Thyroid gland (tissue), 4 donors: ENCODE measurements around the gene ONECUT2. TPM values are rescaled to one million over a fixed set of nuclear protein-coding genes. Genes with fewer than 3 reads are reported as not detected.

Source experiments
- DNase-seq, 2 donors: peaks; one replicate each; pipeline ENCODE4 v3.0.0-alpha.2; 2019
- H3K27ac ChIP-seq, 3 donors: fragments of 200-600 bp; sonication (generic); 1 replicate in 2 of 3; 2 replicates in 1 of 3; pipeline ENCODE4 v1.5.1; 2016 to 2019; ENCODE audit warnings: mild to moderate bottlenecking in 1 of 3, moderate library complexity in 1 of 3
- H3K27me3 ChIP-seq: fragments of 200-600 bp; sonication (generic); one replicate; pipeline ENCODE4 v1.5.1; 2019
- H3K36me3 ChIP-seq, 2 donors: fragments of 200-600 bp; sonication (generic); one replicate each; pipeline ENCODE4 v1.5.1; 2016 to 2019
- H3K4me1 ChIP-seq, 2 donors: fragments of 200-600 bp; sonication (generic); one replicate each; pipeline ENCODE4 v1.5.1; 2017 to 2019
- H3K4me3 ChIP-seq, 3 donors: fragments of 200-600 bp; sonication (generic); replicated peaks in 1 of 3; 1 replicate in 2 of 3; 2 replicates in 1 of 3; pipeline ENCODE4 v1.5.1; 2016; ENCODE audit warnings: mild to moderate bottlenecking in 1 of 3
- H3K9me3 ChIP-seq: fragments of 200-600 bp; sonication (generic); one replicate; pipeline ENCODE4 v1.5.1; 2017
- CTCF ChIP-seq, 6 experiments: fragments of 200-600 bp in 3 of 6; fragments of 450-650 bp in 3 of 6; sonication (generic) in 3 of 6; IDR thresholded peaks; one replicate each; pipeline ENCODE4 v1.5.1; 2016 to 2019; ENCODE audit warnings: antibody characterized with exemption in 6 of 6, mild to moderate bottlenecking in 2 of 6, inconsistent platforms in 1 of 6, moderate library complexity in 1 of 6
- POLR2A ChIP-seq, 2 donors: fragments of 450-650 bp; IDR thresholded peaks; one replicate each; pipeline ENCODE4 v1.6.1; 2017; ENCODE audit warnings: antibody characterized with exemption in 2 of 2, mild to moderate bottlenecking in 2 of 2, moderate library complexity in 1 of 2
- WGBS, 2 donors: methylation state at CpG; one replicate each; pipeline ENCODE4 v1.1.5; 2017; 5-methylcytosine and 5-hydroxymethylcytosine counted together
- intact Hi-C: fragments of 100-400 bp; cut with DNase I; formaldehyde crosslinking; loops from one replicate; pipeline ENCODE4 v1.15.1; 2023
- total RNA-seq, 4 donors: library from RNA; depleted of rRNA; stranded (reverse); fragments of >200 nt; gene quantifications; one replicate each; pipeline ENCODE4 v1.2.3, GENCODE V29; 2016

Gene ONECUT2
- total RNA-seq, 4 donors from 2014 or later: under 0.01 to 0.38 (median 0.13) TPM

DNA sequence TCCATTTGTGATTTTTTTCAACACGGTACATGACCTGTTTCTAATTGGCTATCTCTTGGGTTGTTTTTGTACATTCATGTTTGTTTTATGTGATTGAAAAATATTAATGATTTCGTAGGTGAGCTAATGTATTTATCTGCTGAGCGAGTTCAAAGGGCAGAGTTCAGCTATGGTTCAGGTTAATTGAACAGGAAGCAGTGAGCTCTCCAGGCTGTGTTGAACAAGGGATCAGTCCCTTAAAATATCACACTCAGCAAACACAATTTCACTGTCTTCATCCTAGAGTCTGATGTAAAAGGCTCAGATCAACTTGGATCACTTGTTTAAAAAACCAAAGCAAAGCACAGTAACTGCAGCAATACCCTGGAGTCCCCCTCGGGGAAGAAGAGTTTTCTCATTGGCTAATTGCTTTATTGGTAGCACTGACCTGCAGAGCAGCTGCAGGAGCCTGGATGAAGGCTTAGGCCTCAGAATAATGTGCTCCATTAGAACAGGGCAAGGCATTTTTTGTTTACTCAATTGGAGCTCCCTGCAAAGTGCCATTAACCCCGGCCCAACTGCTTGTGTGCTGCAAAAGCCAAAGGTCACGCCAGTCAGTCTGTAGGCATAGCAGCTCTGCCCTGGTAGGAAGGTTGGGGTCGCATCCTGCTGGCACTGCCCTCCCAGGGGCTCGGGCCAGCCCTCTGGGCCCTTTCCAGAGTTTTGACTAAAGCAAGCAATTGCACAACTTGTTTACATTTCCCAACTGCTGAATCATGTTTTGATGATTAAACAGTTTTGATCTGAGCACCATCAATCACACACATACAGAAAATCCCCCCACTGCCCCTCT is 10.5 kb downstream of the ONECUT2 start:
- no peak for DNase-seq
- TF ChIP-seq CTCF (IDR thresholded peaks at IDR 0.05) (no peak), POLR2A (IDR thresholded peaks at IDR 0.05) (no peak)
- 43 to 55% methylated on average over 8 of the region's 8 CpGs for WGBS, 2 donors

DNA sequence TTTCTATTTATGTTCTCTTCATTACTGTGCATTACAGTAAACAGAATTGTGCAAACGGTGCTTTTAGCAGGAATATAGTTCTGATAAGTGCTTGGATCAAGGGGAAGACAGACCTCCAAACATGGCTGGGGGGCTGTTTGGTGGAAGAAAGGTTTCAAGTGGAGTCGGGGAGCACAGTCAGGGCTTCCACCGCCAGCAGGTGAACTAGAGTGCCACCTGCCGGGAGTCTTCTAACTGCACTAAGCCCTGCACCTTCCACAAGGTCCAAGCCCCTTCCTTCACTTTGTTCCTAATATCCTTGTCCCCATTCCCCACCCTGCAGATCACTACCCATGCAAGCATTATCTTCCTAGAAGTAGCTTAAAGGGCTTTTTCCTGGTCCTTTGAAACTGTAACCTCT is 11.1 kb downstream of the ONECUT2 start:
- no peaks in the 10 kb centered on the region for H3K9me3 ChIP-seq
- WGBS, 2 donors: 3 to 4% methylated on average over 4 of the region's 4 CpGs
- H3K36me3 ChIP-seq: no peaks in the 10 kb centered on the region
- TF ChIP-seq CTCF (IDR thresholded peaks at IDR 0.05) (peak in 1 of 6 experiments; percentile 25), POLR2A (IDR thresholded peaks at IDR 0.05) (no peak)
- H3K4me1 ChIP-seq: peaks cover 0 to 2% of the 10 kb centered on the region in 2 donors
- peaks cover 8% of the 10 kb centered on the region for H3K27me3 ChIP-seq
- H3K4me3 ChIP-seq: no peak overlapping the region
- DNase-seq: no peak
- H3K27ac ChIP-seq: no peak overlapping the region
- intact Hi-C loops: no loop called here

More for the DNA sequence above, 10.5 kb downstream of the ONECUT2 start:
- H3K4me3 ChIP-seq: no peak overlapping the region
- intact Hi-C loops: no loop called here
- H3K27ac ChIP-seq: no peak overlapping the region
- H3K27me3 ChIP-seq: peaks cover 14% of the 10 kb centered on the region
- no peaks in the 10 kb centered on the region for H3K9me3 ChIP-seq
- no peaks in the 10 kb centered on the region for H3K36me3 ChIP-seq
- H3K4me1 ChIP-seq: peaks cover 0 to 9% of the 10 kb centered on the region in 2 donors

- Histone ChIP-seq H3K9me3 (no peaks in the 10 kb centered on the region), H3K4me3 (no peak overlapping the region), H3K36me3 (no peaks in the 10 kb centered on the region), H3K27me3 (peaks cover 3% of the 10 kb centered on the region), H3K27ac (no peak overlapping the region), H3K4me1 (no peaks in the 10 kb centered on the region)
- 3 to 8% methylated on average over 7 to 8 of the region's 14 CpGs for WGBS, 2 donors
- intact Hi-C loops: no loop called here
- TF ChIP-seq POLR2A (IDR thresholded peaks at IDR 0.05) (no peak), CTCF (IDR thresholded peaks at IDR 0.05) (no peak)
- peak in 1 of 2 donors; percentile 5 for DNase-seq
These were observed 12.0 kb downstream of the ONECUT2 start for GRCh38 chr18:57447154-57447621.

- no peaks in the 10 kb centered on the region for H3K36me3 ChIP-seq
- no peak overlapping the region for H3K4me3 ChIP-seq
- intact Hi-C loops: no loop called here
- H3K4me1 ChIP-seq: no peaks in the 10 kb centered on the region
- DNase-seq: no peak
- H3K9me3 ChIP-seq: no peaks in the 10 kb centered on the region
- 53 to 56% methylated on average over 5 of the region's 5 CpGs for whole genome bisulfite sequencing, 2 donors
- H3K27me3 ChIP-seq: no peaks in the 10 kb centered on the region
- no peak overlapping the region for H3K27ac ChIP-seq
- TF ChIP-seq CTCF (IDR thresholded peaks at IDR 0.05) (no peak), POLR2A (IDR thresholded peaks at IDR 0.05) (no peak)
These were observed 20.5 kb downstream of the ONECUT2 start for GRCh38 chr18:57455576-57456129.
